Right cardiac atrium (tissue), 5 donors: Measurements from ENCODE around the gene SLC38A3. TPM values are rescaled to one million over a fixed set of nuclear protein-coding genes. Genes with fewer than 3 reads are reported as not detected.

Experiments used
- ATAC-seq, 2 donors: fragments of 200-7000 bp; cut with Tn5 transposase; one replicate each; pipeline versions ENCODE4 v1.8.0 to v1.9.1; 2020; ENCODE audit warnings: moderate library complexity in 2 of 2, mild to moderate bottlenecking in 1 of 2
- DNase-seq, 3 donors: peaks; one replicate each; pipeline ENCODE4 v3.0.0-alpha.2; 2020
- H3K27ac ChIP-seq: one replicate; pipeline ENCODE4 v1.5.1; 2013; ENCODE audit warnings: mild to moderate bottlenecking, low read length, control low read depth, moderate library complexity
- H3K27me3 ChIP-seq: one replicate; pipeline ENCODE4 v1.6.1; 2013; ENCODE audit not compliant: control insufficient read depth, insufficient read depth
- H3K4me1 ChIP-seq: one replicate; pipeline ENCODE4 v1.6.1; 2013; ENCODE audit warnings: low read length; ENCODE audit not compliant: control insufficient read depth, insufficient read depth
- H3K4me3 ChIP-seq: one replicate; pipeline ENCODE4 v1.5.1; 2013; ENCODE audit warnings: low read length, control low read depth
- H3K9me3 ChIP-seq: one replicate; pipeline ENCODE4 v1.6.1; 2013; ENCODE audit warnings: low read length; ENCODE audit not compliant: control insufficient read depth
- WGBS: extraction: QIAGEN DNeasy Blood & Tissue Kit; methylation state at CpG from one replicate; pipeline ENCODE4 v1.1.7; 2013; 5-methylcytosine and 5-hydroxymethylcytosine counted together
- intact Hi-C, 4 donors: fragments of 100-400 bp; cut with DNase I; formaldehyde crosslinking; loops; one replicate each; pipeline versions ENCODE4 v1.11.0 to v1.14.0; 2022 to 2023
- polyA plus RNA-seq: library from polyadenylated mRNA; stranded (reverse); fragments of 200-250 nt; gene quantifications from one replicate; pipeline ENCODE4 v1.2.3, GENCODE V29; 2013
- total RNA-seq, 4 donors: library from RNA; stranded (reverse); fragmentation: NEBNext Ultra II Directional; extraction: Animal tissue kit (Norgen Biotek cat#: 25700); gene quantifications; one replicate each; pipeline ENCODE4 v1.2.1, GENCODE V29; 2021
- donor health status: healthy with polysubstance abuse.
- donor health status: DM: no; HTN: yes; CAD: no.
- donor health status: DM: no; HTN: no; CAD: no.
- donor health status: DM: no; HTN: yes; CAD: no; lungs with severe emphysema.
- donor health status: DM: yes; HTN: yes; CAD: no.

Gene SLC38A3
- total and polyA plus RNA-seq, 5 donors: 5.0 to 10.4 (median 8.7) TPM

GRCh38 chr3:50169858-50170257 is 35.2 kb upstream of the SLC38A3 start:
- peak overlapping the region; percentile 40 for H3K27ac ChIP-seq
- H3K9me3 ChIP-seq: no peaks in the 10 kb centered on the region
- peak in 1 of 3 donors; percentile 24 for DNase-seq
- H3K4me1 ChIP-seq: peaks cover 23% of the 10 kb centered on the region
- ATAC-seq: no peak
- H3K27me3 ChIP-seq: no peaks in the 10 kb centered on the region
- no peak overlapping the region for H3K4me3 ChIP-seq
- WGBS: 100% methylated on average over 1 of the region's 1 CpG
- intact Hi-C loops: no loop called here

- peak overlapping the region; percentile 40 for H3K27ac ChIP-seq
- H3K9me3 ChIP-seq: no peaks in the 10 kb centered on the region
- intact Hi-C loops: no loop called here
- no peak overlapping the region for H3K4me3 ChIP-seq
- ATAC-seq: peak; percentile 24 to 81
- no peaks in the 10 kb centered on the region for H3K27me3 ChIP-seq
- WGBS: 65% methylated on average over 10 of the region's 10 CpGs
- peak; percentile 81 to 87 (median 82) for DNase-seq
- peaks cover 17% of the 10 kb centered on the region for H3K4me1 ChIP-seq
Measured at GRCh38 chr3:50170689-50171088, 34.4 kb upstream of the SLC38A3 start.

- no peak overlapping the region for H3K4me3 ChIP-seq
- intact Hi-C loops: no loop called here
- no peaks in the 10 kb centered on the region for H3K27me3 ChIP-seq
- H3K9me3 ChIP-seq: no peaks in the 10 kb centered on the region
- ATAC-seq (peak in 1 of 2 donors; percentile 1), DNase-seq (peak; percentile 12 to 55 (median 39))
- 73% methylated on average over 21 of the region's 21 CpGs for WGBS
- no peak overlapping the region for H3K27ac ChIP-seq
- H3K4me1 ChIP-seq: peaks cover 9% of the 10 kb centered on the region
Measured at GRCh38 chr3:50171540-50172301, 33.4 kb upstream of the SLC38A3 start.

- 72% methylated on average over 8 of the region's 8 CpGs for WGBS
- intact Hi-C loops: no loop called here
- DNase-seq: peak; percentile 11 to 70 (median 68)
- Histone ChIP-seq H3K27ac (no peak overlapping the region), H3K4me3 (no peak overlapping the region), H3K4me1 (peaks cover 5% of the 10 kb centered on the region), H3K27me3 (no peaks in the 10 kb centered on the region), H3K9me3 (no peaks in the 10 kb centered on the region)
- peak in 1 of 2 donors; percentile 5 for ATAC-seq
Measured at GRCh38 chr3:50172626-50173220, 32.3 kb upstream of the SLC38A3 start.

GRCh38 chr3:50173685-50174516 is 31.2 kb upstream of the SLC38A3 start:
- peaks cover 5% of the 10 kb centered on the region for H3K4me1 ChIP-seq
- DNase-seq (peak in 2 of 3 donors; percentile 50 to 62), ATAC-seq (no peak)
- 87% methylated on average over 29 of the region's 29 CpGs for WGBS
- H3K4me3 ChIP-seq: no peak overlapping the region
- H3K27me3 ChIP-seq: no peaks in the 10 kb centered on the region
- no peaks in the 10 kb centered on the region for H3K9me3 ChIP-seq
- H3K27ac ChIP-seq: no peak overlapping the region
- intact Hi-C loops: no loop called here

- Histone ChIP-seq H3K27me3 (no peaks in the 10 kb centered on the region), H3K27ac (no peak overlapping the region), H3K4me1 (peaks cover 5% of the 10 kb centered on the region), H3K9me3 (no peaks in the 10 kb centered on the region), H3K4me3 (no peak overlapping the region)
- ATAC-seq (no peak), DNase-seq (no peak)
- intact Hi-C loops: no loop called here
- 93% methylated on average over 7 of the region's 7 CpGs for WGBS
Measured at GRCh38 chr3:50174517-50174895, 30.6 kb upstream of the SLC38A3 start.

GRCh38 chr3:50174947-50175524 is 30.0 kb upstream of the SLC38A3 start:
- no peak overlapping the region for H3K4me3 ChIP-seq
- WGBS: 93% methylated on average over 17 of the region's 17 CpGs
- no peaks in the 10 kb centered on the region for H3K27me3 ChIP-seq
- ATAC-seq (no peak), DNase-seq (peak in 1 of 3 donors; percentile 30)
- intact Hi-C loops: no loop called here
- H3K9me3 ChIP-seq: no peaks in the 10 kb centered on the region
- no peak overlapping the region for H3K27ac ChIP-seq
- peaks cover 5% of the 10 kb centered on the region for H3K4me1 ChIP-seq

- intact Hi-C loops: no loop called here
- peak in 2 of 3 donors; percentile 31 to 64 for DNase-seq
- ATAC-seq: peak; percentile 22 to 24
Measured at GRCh38 chr3:50177346-50177745, 27.7 kb upstream of the SLC38A3 start.

GRCh38 chr3:50179710-50180109 is 25.4 kb upstream of the SLC38A3 start:
- Histone ChIP-seq H3K4me3 (no peak overlapping the region), H3K27me3 (no peaks in the 10 kb centered on the region), H3K9me3 (no peaks in the 10 kb centered on the region), H3K4me1 (no peaks in the 10 kb centered on the region), H3K27ac (no peak overlapping the region)
- DNase-seq (no peak), ATAC-seq (no peak)
- intact Hi-C loops: no loop called here
- 32% methylated on average over 2 of the region's 2 CpGs for whole genome bisulfite sequencing

More at GRCh38 chr3:50177346-50177745, 27.7 kb upstream of the SLC38A3 start:
- Histone ChIP-seq H3K4me1 (peaks cover 4% of the 10 kb centered on the region), H3K4me3 (no peak overlapping the region), H3K9me3 (no peaks in the 10 kb centered on the region), H3K27ac (no peak overlapping the region), H3K27me3 (no peaks in the 10 kb centered on the region)
- WGBS: 72% methylated on average over 2 of the region's 2 CpGs

- Histone ChIP-seq H3K27ac (no peak overlapping the region), H3K9me3 (no peaks in the 10 kb centered on the region), H3K27me3 (no peaks in the 10 kb centered on the region), H3K4me1 (no peaks in the 10 kb centered on the region), H3K4me3 (no peak overlapping the region)
- intact Hi-C loops: no loop called here
- 90% methylated on average over 5 of the region's 5 CpGs for WGBS
- ATAC-seq (no peak), DNase-seq (peak in 1 of 3 donors; percentile 21)
Measured at GRCh38 chr3:50181985-50182384, 23.1 kb upstream of the SLC38A3 start.
